ENCODE results near the gene PHTF2.

The PHTF2 gene

DNA sequence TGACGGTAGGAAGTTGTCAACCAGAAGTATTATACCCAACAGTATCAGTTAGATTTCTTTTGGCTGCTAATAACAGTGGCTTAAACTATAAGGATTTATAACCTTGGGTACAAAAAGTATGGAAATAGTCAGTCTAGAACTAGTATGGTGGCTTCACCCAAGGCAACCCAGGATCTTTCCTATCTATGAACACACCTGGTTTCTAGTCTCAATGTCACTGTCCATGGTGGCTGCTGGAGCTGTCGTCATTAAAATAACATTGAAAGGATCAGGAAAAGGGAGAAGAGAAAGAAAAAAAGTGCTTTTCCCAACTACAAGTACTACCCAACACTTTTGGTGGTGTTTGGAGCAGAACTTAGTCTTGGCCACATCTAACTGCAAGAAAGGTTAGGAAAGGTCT, 27.7 kb downstream of the PHTF2 start:
- Histone ChIP-seq H3K4me3 (ENCODE audit: low read depth in 1 of 2, low read length in 2 of 2) (no peak overlapping the region), H3K27ac (ENCODE audit: low read length) (no peak overlapping the region), H3K9me3 (ENCODE audit: insufficient read depth, low read length, severe bottlenecking) (peaks cover 17% of the 10 kb centered on the region), H3K36me3 (ENCODE audit: insufficient read depth, low read length) (peaks cover 12% of the 10 kb centered on the region; the same call in 1 of the 2 replicates), H3K27me3 (ENCODE audit: insufficient read depth, low read length, poor library complexity) (no peaks in the 10 kb centered on the region), H3K79me2 (ENCODE audit: insufficient read depth, low read length) (peaks cover 92% of the 10 kb centered on the region), H3K4me2 (ENCODE audit: insufficient read depth, low read length) (no peak overlapping the region), H3K9ac (ENCODE audit: low read depth, low read length) (no peak overlapping the region), H4K20me1 (ENCODE audit: insufficient read depth, low read length) (peaks cover 43% of the 10 kb centered on the region), H3K4me1 (ENCODE audit: insufficient read depth, low read length) (no peaks in the 10 kb centered on the region), H2AFZ (ENCODE audit: low read depth, low read length) (no peak overlapping the region)
- ATAC-seq (ENCODE audit: insufficient read depth, low read depth) = no peak
- TF ChIP-seq EZH2 (IDR thresholded peaks at IDR 0.05; ENCODE audit: borderline replicate concordance, low read depth, low read length, severe bottlenecking) = no peak
- TF ChIP-seq, protein P1, sequence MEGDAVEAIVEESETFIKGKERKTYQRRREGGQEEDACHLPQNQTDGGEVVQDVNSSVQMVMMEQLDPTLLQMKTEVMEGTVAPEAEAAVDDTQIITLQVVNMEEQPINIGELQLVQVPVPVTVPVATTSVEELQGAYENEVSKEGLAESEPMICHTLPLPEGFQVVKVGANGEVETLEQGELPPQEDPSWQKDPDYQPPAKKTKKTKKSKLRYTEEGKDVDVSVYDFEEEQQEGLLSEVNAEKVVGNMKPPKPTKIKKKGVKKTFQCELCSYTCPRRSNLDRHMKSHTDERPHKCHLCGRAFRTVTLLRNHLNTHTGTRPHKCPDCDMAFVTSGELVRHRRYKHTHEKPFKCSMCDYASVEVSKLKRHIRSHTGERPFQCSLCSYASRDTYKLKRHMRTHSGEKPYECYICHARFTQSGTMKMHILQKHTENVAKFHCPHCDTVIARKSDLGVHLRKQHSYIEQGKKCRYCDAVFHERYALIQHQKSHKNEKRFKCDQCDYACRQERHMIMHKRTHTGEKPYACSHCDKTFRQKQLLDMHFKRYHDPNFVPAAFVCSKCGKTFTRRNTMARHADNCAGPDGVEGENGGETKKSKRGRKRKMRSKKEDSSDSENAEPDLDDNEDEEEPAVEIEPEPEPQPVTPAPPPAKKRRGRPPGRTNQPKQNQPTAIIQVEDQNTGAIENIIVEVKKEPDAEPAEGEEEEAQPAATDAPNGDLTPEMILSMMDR (IDR thresholded peaks at IDR 0.05; ENCODE audit: borderline replicate concordance, extremely low read depth, low read length, poor library complexity, severe bottlenecking) = no peak
- DNase-seq = no peak

DNA sequence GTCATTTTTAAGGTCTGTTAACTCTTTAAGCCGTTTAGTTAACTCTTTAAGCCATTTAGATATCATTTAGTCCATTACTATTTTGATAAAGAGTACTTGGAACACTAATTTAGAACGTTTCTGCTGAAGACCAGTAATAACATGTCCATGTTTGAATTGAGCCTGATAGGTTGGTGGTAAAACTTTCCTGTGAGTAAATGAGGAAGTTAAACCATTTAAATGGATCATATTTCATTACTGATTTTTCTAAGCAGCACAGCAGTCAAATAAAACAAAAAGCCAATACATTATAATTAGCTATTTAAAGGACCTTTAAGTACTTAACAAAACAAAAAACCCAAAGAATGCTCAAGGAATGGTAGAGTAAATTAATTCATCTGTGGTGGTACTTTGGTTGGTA, 29.4 kb downstream of the PHTF2 start:
- no peak for TF ChIP-seq EZH2 (IDR thresholded peaks at IDR 0.05; ENCODE audit: borderline replicate concordance, low read depth, low read length, severe bottlenecking)
- TF ChIP-seq, protein P1 (IDR thresholded peaks at IDR 0.05; ENCODE audit: borderline replicate concordance, extremely low read depth, low read length, poor library complexity, severe bottlenecking) = no peak
- H3K27me3 ChIP-seq (ENCODE audit: insufficient read depth, low read length, poor library complexity) = no peaks in the 10 kb centered on the region
- H2AFZ ChIP-seq (ENCODE audit: low read depth, low read length) = no peak overlapping the region
- no peak for ATAC-seq (ENCODE audit: insufficient read depth, low read depth)
- H3K79me2 ChIP-seq (ENCODE audit: insufficient read depth, low read length) = peaks cover 93% of the 10 kb centered on the region
- H3K9ac ChIP-seq (ENCODE audit: low read depth, low read length) = no peak overlapping the region
- H4K20me1 ChIP-seq (ENCODE audit: insufficient read depth, low read length) = peaks cover 33% of the 10 kb centered on the region; the same call in 1 of the 2 replicates
- no peaks in the 10 kb centered on the region for H3K4me1 ChIP-seq (ENCODE audit: insufficient read depth, low read length)
- DNase-seq = no peak
- H3K4me2 ChIP-seq (ENCODE audit: insufficient read depth, low read length) = no peak overlapping the region
- H3K36me3 ChIP-seq (ENCODE audit: insufficient read depth, low read length) = no peaks in the 10 kb centered on the region
- no peak overlapping the region for H3K4me3 ChIP-seq (ENCODE audit: low read depth in 1 of 2, low read length in 2 of 2)
- no peak overlapping the region for H3K27ac ChIP-seq (ENCODE audit: low read length)
- peaks cover 4% of the 10 kb centered on the region for H3K9me3 ChIP-seq (ENCODE audit: insufficient read depth, low read length, severe bottlenecking)

DNA sequence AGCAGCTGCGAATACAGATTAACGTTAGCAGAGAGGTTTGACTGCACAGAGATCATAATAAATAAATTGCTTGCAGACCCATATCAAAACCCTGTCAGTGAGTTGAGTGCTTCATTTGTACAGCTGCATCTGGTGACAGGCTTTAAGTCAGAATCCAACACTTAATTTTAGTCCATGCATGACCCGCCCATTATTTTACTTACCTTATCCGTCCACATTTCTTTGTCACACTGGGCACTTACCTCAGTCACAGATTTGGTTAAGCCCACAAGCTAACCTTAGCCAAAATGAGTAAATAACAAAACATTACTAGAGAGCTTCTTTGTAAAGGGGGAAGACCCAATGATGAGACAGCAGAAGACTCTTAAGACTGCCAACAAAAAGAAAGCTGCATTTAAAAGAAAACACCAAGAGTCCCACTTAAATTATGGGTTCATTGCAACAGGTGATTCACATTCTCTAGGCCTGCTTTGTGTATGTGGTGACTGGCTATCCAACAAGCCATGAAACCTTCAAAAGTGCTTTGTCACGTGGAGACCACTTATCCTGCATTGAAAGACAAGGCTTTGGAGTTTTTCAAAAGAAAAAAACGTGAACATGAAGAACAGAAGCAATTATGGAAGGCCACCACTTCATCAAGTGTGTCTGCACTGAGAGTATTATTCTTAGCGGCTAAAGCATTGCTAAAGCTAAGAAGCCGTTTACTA, 32.2 kb downstream of the PHTF2 start:
- no peak overlapping the region for H3K4me2 ChIP-seq (ENCODE audit: insufficient read depth, low read length)
- no peak overlapping the region for H3K9ac ChIP-seq (ENCODE audit: low read depth, low read length)
- H3K27ac ChIP-seq (ENCODE audit: low read length) = no peak overlapping the region
- DNase-seq (no peak), ATAC-seq (ENCODE audit: insufficient read depth, low read depth) (no peak)
- no peaks in the 10 kb centered on the region for H3K27me3 ChIP-seq (ENCODE audit: insufficient read depth, low read length, poor library complexity)
- H3K9me3 ChIP-seq (ENCODE audit: insufficient read depth, low read length, severe bottlenecking) = no peaks in the 10 kb centered on the region
- no peak for TF ChIP-seq EZH2 (IDR thresholded peaks at IDR 0.05; ENCODE audit: borderline replicate concordance, low read depth, low read length, severe bottlenecking)
- TF ChIP-seq, protein P1 (IDR thresholded peaks at IDR 0.05; ENCODE audit: borderline replicate concordance, extremely low read depth, low read length, poor library complexity, severe bottlenecking) = no peak
- peaks cover 28% of the 10 kb centered on the region; the same call in 1 of the 2 replicates for H4K20me1 ChIP-seq (ENCODE audit: insufficient read depth, low read length)
- H3K4me1 ChIP-seq (ENCODE audit: insufficient read depth, low read length) = peaks cover 11% of the 10 kb centered on the region
- H3K4me3 ChIP-seq (ENCODE audit: low read depth in 1 of 2, low read length in 2 of 2) = no peak overlapping the region
- H3K79me2 ChIP-seq (ENCODE audit: insufficient read depth, low read length) = peaks cover 93% of the 10 kb centered on the region
- H2AFZ ChIP-seq (ENCODE audit: low read depth, low read length) = no peak overlapping the region
- no peaks in the 10 kb centered on the region for H3K36me3 ChIP-seq (ENCODE audit: insufficient read depth, low read length)

Data from DND-41 (cell line).